Heart right ventricle (tissue), 16 donors: ENCODE results near the gene KLHL42. TPM values are rescaled to one million over a fixed set of nuclear protein-coding genes. Genes with fewer than 3 reads are reported as not detected.

ENCODE experiments used
- ATAC-seq, 8 donors: fragments of 200-7000 bp; cut with Tn5 transposase; one replicate each; pipeline ENCODE4 v1.9.1; 2020; ENCODE audit warnings: mild to moderate bottlenecking in 8 of 8, moderate library complexity in 8 of 8, moderate number of reproducible peaks in 1 of 8
- DNase-seq, 2 donors: peaks; one replicate each; pipeline ENCODE4 v3.0.0-alpha.2; 2020
- H3K27ac ChIP-seq, 10 donors: fragments of 200-600 bp; sonication (generic) in 2 of 10; one replicate each; pipeline versions ENCODE4 v1.5.0 to v1.8.0; 2020 to 2022; ENCODE audit warnings: mild to moderate bottlenecking in 3 of 10
- H3K27me3 ChIP-seq, 7 donors: fragments of 200-600 bp; one replicate each; pipeline ENCODE4 v1.8.0; 2021 to 2022; ENCODE audit warnings: mild to moderate bottlenecking in 2 of 7
- H3K36me3 ChIP-seq, 9 donors: fragments of 200-600 bp; sonication (generic) in 1 of 9; one replicate each; pipeline versions ENCODE4 v1.5.0 to v1.8.0; 2020 to 2022; ENCODE audit warnings: mild to moderate bottlenecking in 2 of 9
- H3K4me1 ChIP-seq, 9 donors: fragments of 200-600 bp; sonication (generic) in 1 of 9; one replicate each; pipeline versions ENCODE4 v1.5.0 to v1.8.0; 2020 to 2022; ENCODE audit warnings: mild to moderate bottlenecking in 4 of 9
- H3K4me3 ChIP-seq, 10 donors: fragments of 200-600 bp; sonication (generic) in 2 of 10; one replicate each; pipeline versions ENCODE4 v1.5.0 to v1.8.0; 2020 to 2022; ENCODE audit warnings: mild to moderate bottlenecking in 7 of 10, moderate library complexity in 2 of 10
- H3K9me3 ChIP-seq, 11 donors: fragments of 200-600 bp in 10 of 11; sonication (generic) in 2 of 11; one replicate each; pipeline versions ENCODE4 v1.5.0 to v1.8.0; 2013 to 2022; ENCODE audit warnings: mild to moderate bottlenecking in 2 of 11, control low read depth in 1 of 11, moderate library complexity in 1 of 11
- CTCF ChIP-seq, 9 donors: fragments of 200-600 bp; sonication (generic) in 2 of 9; IDR thresholded peaks; one replicate each; pipeline versions ENCODE4 v1.5.0 to v1.8.0; 2021 to 2022; ENCODE audit warnings: antibody characterized with exemption in 9 of 9, mild to moderate bottlenecking in 5 of 9, moderate library complexity in 1 of 9
- whole genome bisulfite sequencing, 2 donors: extraction: QIAGEN DNeasy Blood & Tissue Kit; methylation state at CpG; one replicate each; pipeline ENCODE4 v1.1.7; 2013; ENCODE audit warnings: inconsistent platforms in 1 of 2; 5-methylcytosine and 5-hydroxymethylcytosine counted together
- intact Hi-C, 10 donors: fragments of 100-400 bp; cut with DNase I; formaldehyde crosslinking; loops; one replicate each; pipeline versions ENCODE4 v1.11.1 to v1.14.2; 2022
- polyA plus RNA-seq, 2 donors: library from polyadenylated mRNA; stranded (reverse); fragments of 200-250 nt; gene quantifications; one replicate each; pipeline ENCODE4 v1.2.3, GENCODE V29; 2013
- total RNA-seq, 10 donors: library from RNA; stranded (reverse); fragmentation: NEBNext Ultra II Directional in 3 of 10; extraction: Animal tissue kit (Norgen Biotek cat#: 25700) in 3 of 10; gene quantifications; one replicate each; pipeline versions ENCODE4 v1.2.1 to v1.2.4, GENCODE V29; 2021 to 2023
- donor health status: Arrhythmogenic right ventricular cardiomyopathy.
- donor health status: ischemic (EF 13 %, LVEDD 7.1; RV severe dilation, severe dysfunction).
- donor health status: healthy with polysubstance abuse.
- donor health status: DM: no; HTN: yes; CAD: no.
- donor health status: DM: no; HTN: no; CAD: no.
- donor health status: ischemic (EF 25% LVEDD 6.9; RV normal size, moderate dysfunction).
- donor health status: ischemic (EF 25% LVEDD 5.7; RV mildly dilated, moderate dysfunction).
- donor health status: healthy.
- donor health status: DM: yes; HTN: yes; CAD: no.
- donor health status: Ischemic cardiomyopathy.
- donor health status: ischemic (EF 35%, LVEDD 5.7; RV mildly dilated, moderate dysfunction).
- donor health status: nonischemic (EF 11% LVEDD 7.7; RV severe dilation, severe dysfunction).
- donor health status: DM: yes; HTN: yes; CAD: no.
- donor health status: PGD.
- donor health status: ischemic (EF 29% LVEDD 5.4; RV normal size, mild dysfunction).
- donor health status: nonischemic (EF 23%, LVEDD 6.1; RV moderate dilation, normal function).

The KLHL42 gene
- total and polyA plus RNA-seq, 12 donors, result 4.0 to 10.9 (median 6.4) TPM

- Histone ChIP-seq H3K4me3 (no peak overlapping the region), H3K27me3 (no peaks in the 10 kb centered on the region), H3K4me1 (peaks cover 0 to 26% (median 17%) of the 10 kb centered on the region in 9 donors), H3K27ac (no peak overlapping the region), H3K9me3 (no peaks in the 10 kb centered on the region), H3K36me3 (peaks cover 0 to 3% (median 0%) of the 10 kb centered on the region in 9 donors)
- no peak for DNase-seq
- intact Hi-C loops, result no loop called here
- no peak for TF ChIP-seq CTCF (IDR thresholded peaks at IDR 0.05)
- WGBS, 2 donors, result 73 to 84% methylated on average over 5 of the region's 5 CpGs
- ATAC-seq, result no peak
These were observed 2.9 kb upstream of the KLHL42 start for GRCh38 chr12:27777141-27777540.

- DNase-seq (no peak), ATAC-seq (no peak)
- H3K4me1 ChIP-seq, result peaks cover 0 to 35% (median 27%) of the 10 kb centered on the region in 9 donors
- WGBS, 2 donors, result 60 to 81% methylated on average over 1 of the region's 1 CpG
- intact Hi-C loops, result no loop called here
- peaks cover 0 to 8% (median 0%) of the 10 kb centered on the region in 9 donors for H3K36me3 ChIP-seq
- no peak overlapping the region for H3K4me3 ChIP-seq
- H3K27me3 ChIP-seq, result no peaks in the 10 kb centered on the region
- no peak for TF ChIP-seq CTCF (IDR thresholded peaks at IDR 0.05)
- H3K27ac ChIP-seq, result no peak overlapping the region
- no peaks in the 10 kb centered on the region for H3K9me3 ChIP-seq
These were observed 1.8 kb upstream of the KLHL42 start for GRCh38 chr12:27778206-27778605.

GRCh38 chr12:27779416-27779919, 565 bp upstream of the KLHL42 start:
- H3K36me3 ChIP-seq, result peaks cover 0 to 8% (median 0%) of the 10 kb centered on the region in 9 donors
- H3K4me3 ChIP-seq, result peak overlapping the region; percentile 72 to 95 (median 83)
- intact Hi-C loops, result no loop called here
- no peak for DNase-seq
- WGBS, 2 donors, result 3% methylated on average over 36 of the region's 36 CpGs
- TF ChIP-seq CTCF (IDR thresholded peaks at IDR 0.05), result no peak
- no peaks in the 10 kb centered on the region for H3K9me3 ChIP-seq
- no peaks in the 10 kb centered on the region for H3K27me3 ChIP-seq
- H3K4me1 ChIP-seq, result peaks cover 0 to 35% (median 28%) of the 10 kb centered on the region in 9 donors
- peak overlapping the region; percentile 70 to 94 (median 89) for H3K27ac ChIP-seq
- peak in 1 of 8 donors; percentile 7 for ATAC-seq

GRCh38 chr12:27780612-27781408, 777 bp downstream of the KLHL42 start:
- no peaks in the 10 kb centered on the region for H3K27me3 ChIP-seq
- intact Hi-C loops, result no loop called here
- peaks cover 0 to 39% (median 28%) of the 10 kb centered on the region in 9 donors for H3K4me1 ChIP-seq
- H3K27ac ChIP-seq, result peak overlapping the region; percentile 70 to 94 (median 89)
- 5 to 9% methylated on average over 27 of the region's 27 CpGs for WGBS, 2 donors
- DNase-seq, result peak in 1 of 2 donors; percentile 21
- peaks cover 0 to 8% (median 0%) of the 10 kb centered on the region in 9 donors for H3K36me3 ChIP-seq
- no peaks in the 10 kb centered on the region for H3K9me3 ChIP-seq
- peak in 7 of 8 donors; percentile 2 to 58 (median 20) for ATAC-seq
- no peak for TF ChIP-seq CTCF (IDR thresholded peaks at IDR 0.05)
- peak overlapping the region; percentile 72 to 95 (median 83) for H3K4me3 ChIP-seq
